ENCODE results near the gene OXTR.

DNA sequence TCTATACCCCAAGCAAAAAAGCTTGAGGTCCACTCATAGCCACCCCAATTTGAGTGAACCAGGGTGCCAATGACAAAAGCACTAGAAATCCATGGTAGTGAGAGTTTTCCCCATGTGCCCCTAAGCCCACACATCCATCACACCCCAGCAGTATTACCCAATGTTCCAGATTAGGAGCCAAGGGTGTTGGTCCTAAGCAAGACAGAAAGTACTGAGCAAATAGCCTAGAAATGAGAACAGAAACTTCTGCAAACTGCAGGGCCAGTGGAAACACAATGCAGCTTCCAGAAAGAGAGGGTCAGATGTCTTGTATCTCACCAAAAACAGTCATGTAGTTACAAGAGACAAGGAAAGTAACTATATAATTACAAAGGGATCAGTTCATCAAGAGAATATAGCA is 10.9 kb upstream of the OXTR start:
- TF ChIP-seq ZNF146 (tag by site-specific recombination; IDR thresholded peaks at IDR 0.05) = no peak
- TF ChIP-seq, protein P1, sequence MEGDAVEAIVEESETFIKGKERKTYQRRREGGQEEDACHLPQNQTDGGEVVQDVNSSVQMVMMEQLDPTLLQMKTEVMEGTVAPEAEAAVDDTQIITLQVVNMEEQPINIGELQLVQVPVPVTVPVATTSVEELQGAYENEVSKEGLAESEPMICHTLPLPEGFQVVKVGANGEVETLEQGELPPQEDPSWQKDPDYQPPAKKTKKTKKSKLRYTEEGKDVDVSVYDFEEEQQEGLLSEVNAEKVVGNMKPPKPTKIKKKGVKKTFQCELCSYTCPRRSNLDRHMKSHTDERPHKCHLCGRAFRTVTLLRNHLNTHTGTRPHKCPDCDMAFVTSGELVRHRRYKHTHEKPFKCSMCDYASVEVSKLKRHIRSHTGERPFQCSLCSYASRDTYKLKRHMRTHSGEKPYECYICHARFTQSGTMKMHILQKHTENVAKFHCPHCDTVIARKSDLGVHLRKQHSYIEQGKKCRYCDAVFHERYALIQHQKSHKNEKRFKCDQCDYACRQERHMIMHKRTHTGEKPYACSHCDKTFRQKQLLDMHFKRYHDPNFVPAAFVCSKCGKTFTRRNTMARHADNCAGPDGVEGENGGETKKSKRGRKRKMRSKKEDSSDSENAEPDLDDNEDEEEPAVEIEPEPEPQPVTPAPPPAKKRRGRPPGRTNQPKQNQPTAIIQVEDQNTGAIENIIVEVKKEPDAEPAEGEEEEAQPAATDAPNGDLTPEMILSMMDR (tag by site-specific recombination; IDR thresholded peaks at IDR 0.05) = no peak
- TF ChIP-seq ZBTB7A (tag by site-specific recombination; IDR thresholded peaks at IDR 0.05; ENCODE audit: low read depth) = no peak
- TF ChIP-seq MYNN (tag by site-specific recombination; IDR thresholded peaks at IDR 0.05; ENCODE audit: borderline replicate concordance) = no peak
- TF ChIP-seq WT1 (tag by site-specific recombination; IDR thresholded peaks at IDR 0.05) = no peak
- no peak for TF ChIP-seq REST (tag by site-specific recombination; IDR thresholded peaks at IDR 0.05)
- TF ChIP-seq ZNF626 (tag by site-specific recombination; IDR thresholded peaks at IDR 0.05) = no peak
- no peak for TF ChIP-seq ZSCAN23 (tag by site-specific recombination; IDR thresholded peaks at IDR 0.05)
